DOHH2 (cell line): ENCODE data around the gene C2CD3.

Experiments
- CTCF ChIP-seq: fragments of 200-600 bp; sonication (generic); IDR thresholded peaks from one replicate; pipeline ENCODE4 v1.5.1; 2014; ENCODE audit warnings: antibody characterized with exemption, mild to moderate bottlenecking, low read depth, low read length; ENCODE audit not compliant: poor library complexity, severe bottlenecking
- EZH2phosphoT487 ChIP-seq: fragments of 200-600 bp; sonication (generic); IDR thresholded peaks from 2 replicates; pipeline ENCODE4 v1.6.1; 2017; ENCODE audit warnings: borderline replicate concordance, mild to moderate bottlenecking, antibody characterized with exemption, low read length, moderate library complexity, mixed read lengths

- TF ChIP-seq EZH2phosphoT487 (no peak), CTCF (peak; percentile 29)
These were observed 181.6 kb downstream of the C2CD3 start for GRCh38 chr11:73989156-73989555.
